NT2/D1 (cell line): ENCODE results near the gene FSTL3.

Experiments used
- SUZ12 ChIP-seq: IDR thresholded peaks from 2 replicates; pipeline ENCODE4 v1.6.1; 2011; ENCODE audit not compliant: insufficient read length, insufficient read depth; ENCODE audit errors: extremely low read depth
- YY1 ChIP-seq: IDR thresholded peaks from 2 replicates; pipeline ENCODE4 v1.6.1; 2011; ENCODE audit not compliant: insufficient read length, insufficient read depth
- ZNF274 ChIP-seq: IDR thresholded peaks from 2 replicates; pipeline ENCODE4 v1.6.1; 2011; ENCODE audit warnings: mild to moderate bottlenecking, low read depth, low read length

DNA sequence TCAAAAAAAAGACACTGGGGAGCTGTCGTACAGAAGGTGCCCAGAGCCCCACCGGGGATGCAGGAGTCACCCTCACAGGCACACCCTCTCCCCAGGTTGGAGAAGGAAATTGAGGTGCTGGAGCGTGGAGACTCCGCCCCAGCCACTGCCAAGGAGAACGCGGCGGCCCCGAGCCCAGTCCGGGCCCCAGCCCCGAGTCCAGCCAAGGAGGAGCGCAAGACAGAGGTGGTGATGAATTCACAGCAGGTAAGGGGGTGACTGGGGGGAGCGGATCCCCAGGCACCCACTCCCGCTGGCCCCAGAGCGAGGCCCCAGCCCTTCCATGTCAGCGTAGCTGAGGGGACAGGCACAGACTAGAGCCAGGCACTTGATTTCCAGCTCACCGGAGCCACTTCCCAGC is 54.8 kb downstream of the FSTL3 start:
- TF ChIP-seq SUZ12 (no peak), YY1 (no peak), ZNF274 (no peak)
